ENCODE results near the gene PPP1R1A. TPM values are rescaled to one million over a fixed set of nuclear protein-coding genes. Genes with fewer than 3 reads are reported as not detected.

Gene PPP1R1A
- total RNA-seq, 2 experiments from 2014 or later, result not detected

GRCh38 chr12:54560374-54560858 lies 28.0 kb downstream of the PPP1R1A start:
- Histone ChIP-seq H4K20me1 (ENCODE audit: insufficient read depth, low read length) (no peaks in the 10 kb centered on the region), H3K4me2 (ENCODE audit: low read length) (peak overlapping the region; percentile 6; the same call in 1 of the 2 replicates), H3K36me3 (ENCODE audit: insufficient read depth, low read length) (no peaks in the 10 kb centered on the region; the same call in 1 of the 2 replicates), H3K4me3 (ENCODE audit: low read depth, low read length, poor library complexity, severe bottlenecking) (no peak overlapping the region), H3K9me3 (ENCODE audit: low read length) (no peaks in the 10 kb centered on the region), H2AFZ (ENCODE audit: low read length) (no peak overlapping the region; the same call in 1 of the 2 replicates), H3K9me2 (ENCODE audit: insufficient read depth, low read length) (no peaks in the 10 kb centered on the region), H3K27ac (ENCODE audit: low read depth, low read length, poor library complexity, severe bottlenecking) (no peak overlapping the region), H3K4me1 (ENCODE audit: insufficient read depth, low read length, poor library complexity, severe bottlenecking) (peaks cover 8% of the 10 kb centered on the region), H3K79me2 (ENCODE audit: insufficient read depth, low read depth, low read length) (no peaks in the 10 kb centered on the region)
- ChIA-PET CTCF (ENCODE audit: unreplicated experiment) (no interaction called here), POLR2A (interaction anchor here (0.5 to 0.6 kb wide), 2 partner anchors 61 to 1095 kb away, joined by 3 read pairs; no protein-coding TSS in a partner anchor)
- BruUV-seq (replicated peaks), result no TSS peak
- intact Hi-C loops (cut with micrococcal nuclease; ENCODE audit: unreplicated experiment), result no loop called here
- TF ChIP-seq EZH2phosphoT487 (IDR thresholded peaks at IDR 0.05; ENCODE audit: borderline replicate concordance, low read depth, low read length) (no peak), CTCF (conservative IDR thresholded peaks at IDR 0.05; ENCODE audit: low read length) (no peak)
- peak; percentile 44 for DNase-seq (ENCODE audit: low spot score)

GRCh38 chr12:54558759-54559158 lies 29.7 kb downstream of the PPP1R1A start:
- intact Hi-C loops (cut with micrococcal nuclease; ENCODE audit: unreplicated experiment), result no loop called here
- TF ChIP-seq EZH2phosphoT487 (IDR thresholded peaks at IDR 0.05; ENCODE audit: borderline replicate concordance, low read depth, low read length), result no peak
- no peak for TF ChIP-seq CTCF (conservative IDR thresholded peaks at IDR 0.05; ENCODE audit: low read length)

GRCh38 chr12:54558311-54558710 lies 30.1 kb downstream of the PPP1R1A start:
- Histone ChIP-seq H3K9me2 (ENCODE audit: insufficient read depth, low read length) (no peaks in the 10 kb centered on the region), H3K79me2 (ENCODE audit: insufficient read depth, low read depth, low read length) (no peaks in the 10 kb centered on the region), H3K4me1 (ENCODE audit: insufficient read depth, low read length, poor library complexity, severe bottlenecking) (peaks cover 8% of the 10 kb centered on the region), H2AFZ (ENCODE audit: low read length) (no peak overlapping the region), H3K4me3 (ENCODE audit: low read depth, low read length, poor library complexity, severe bottlenecking) (no peak overlapping the region), H3K36me3 (ENCODE audit: insufficient read depth, low read length) (no peaks in the 10 kb centered on the region; the same call in 1 of the 2 replicates), H3K9me3 (ENCODE audit: low read length) (no peaks in the 10 kb centered on the region), H3K4me2 (ENCODE audit: low read length) (no peak overlapping the region), H3K27ac (ENCODE audit: low read depth, low read length, poor library complexity, severe bottlenecking) (no peak overlapping the region), H4K20me1 (ENCODE audit: insufficient read depth, low read length) (no peaks in the 10 kb centered on the region)
- no peak for DNase-seq (ENCODE audit: low spot score)
- intact Hi-C loops (cut with micrococcal nuclease; ENCODE audit: unreplicated experiment), result no loop called here
- TF ChIP-seq CTCF (conservative IDR thresholded peaks at IDR 0.05; ENCODE audit: low read length) (no peak), EZH2phosphoT487 (IDR thresholded peaks at IDR 0.05; ENCODE audit: borderline replicate concordance, low read depth, low read length) (no peak)
- CTCF ChIA-PET (ENCODE audit: unreplicated experiment), result interaction anchor here (0.6 kb wide), 1 partner anchor 1527 kb away, joined by 7 read pairs; no protein-coding TSS in a partner anchor
- POLR2A ChIA-PET, result interaction anchor here (0.8 to 1.3 kb wide), 2 partner anchors 11 to 73 kb away, joined by 3 read pairs; no protein-coding TSS in a partner anchor
- BruUV-seq (replicated peaks), result no TSS peak

More at GRCh38 chr12:54558759-54559158, 29.7 kb downstream of the PPP1R1A start:
- no peaks in the 10 kb centered on the region; the same call in 1 of the 2 replicates for H3K36me3 ChIP-seq (ENCODE audit: insufficient read depth, low read length)
- no peak overlapping the region for H3K27ac ChIP-seq (ENCODE audit: low read depth, low read length, poor library complexity, severe bottlenecking)
- no TSS peak for BruUV-seq (replicated peaks)
- H3K4me2 ChIP-seq (ENCODE audit: low read length), result no peak overlapping the region
- no peaks in the 10 kb centered on the region for H4K20me1 ChIP-seq (ENCODE audit: insufficient read depth, low read length)
- H3K9me3 ChIP-seq (ENCODE audit: low read length), result no peaks in the 10 kb centered on the region
- no peak for DNase-seq (ENCODE audit: low spot score)
- no peaks in the 10 kb centered on the region for H3K9me2 ChIP-seq (ENCODE audit: insufficient read depth, low read length)
- H3K4me3 ChIP-seq (ENCODE audit: low read depth, low read length, poor library complexity, severe bottlenecking), result no peak overlapping the region
- ChIA-PET CTCF (ENCODE audit: unreplicated experiment) (no interaction called here), POLR2A (interaction anchor here (0.5 to 1.3 kb wide), 3 partner anchors 11 to 74 kb away, joined by 3 read pairs; no protein-coding TSS in a partner anchor)
- H3K79me2 ChIP-seq (ENCODE audit: insufficient read depth, low read depth, low read length), result no peaks in the 10 kb centered on the region
- H2AFZ ChIP-seq (ENCODE audit: low read length), result no peak overlapping the region
- H3K4me1 ChIP-seq (ENCODE audit: insufficient read depth, low read length, poor library complexity, severe bottlenecking), result peaks cover 8% of the 10 kb centered on the region

All from OCI-LY7 (cell line).